Fibroblast of lung (primary cell): Measurements from ENCODE around the gene TLNRD1. TPM values are rescaled to one million over a fixed set of nuclear protein-coding genes. Genes with fewer than 3 reads are reported as not detected.

Experiments used
- DNase-seq, 2 donors: peaks; one replicate each; pipeline versions ENCODE4 v3.0.0 to v3.0.0-alpha.2; 2010; ENCODE audit warnings: low read depth in 2 of 2
- H2AFZ ChIP-seq: 2 replicates; pipeline ENCODE4 v1.5.1; 2012; ENCODE audit warnings: low read length, control low read depth, inconsistent platforms
- H3K27ac ChIP-seq: 2 replicates; pipeline ENCODE4 v1.5.1; 2011; ENCODE audit warnings: low read length, control low read depth; ENCODE audit not compliant: insufficient read depth
- H3K27me3 ChIP-seq: 2 replicates; pipeline ENCODE4 v1.5.1; 2011; ENCODE audit warnings: mild to moderate bottlenecking, low read length; ENCODE audit not compliant: control insufficient read depth, insufficient read depth
- H3K36me3 ChIP-seq: 2 replicates; pipeline ENCODE4 v1.5.1; 2011; ENCODE audit warnings: low read length; ENCODE audit not compliant: control insufficient read depth, insufficient read depth
- H3K4me1 ChIP-seq: 2 replicates; pipeline ENCODE4 v1.5.1; 2011; ENCODE audit warnings: low read length; ENCODE audit not compliant: control insufficient read depth, insufficient read depth; ENCODE audit errors: extremely low read depth
- H3K4me2 ChIP-seq: 2 replicates; pipeline ENCODE4 v1.5.1; 2011; ENCODE audit warnings: low read length, control low read depth; ENCODE audit not compliant: insufficient read depth; ENCODE audit errors: extremely low read depth
- H3K4me3 ChIP-seq, 4 experiments: fragments of 200-600 bp in 1 of 4; sonication (generic) in 1 of 4; replicated peaks in 1 of 4; 2 replicates each; pipeline ENCODE4 v1.5.1; 2011 to 2016; ENCODE audit warnings: low read length in 4 of 4, low read depth in 3 of 4, mild to moderate bottlenecking in 3 of 4, control low read depth in 2 of 4, inconsistent platforms in 1 of 4, mixed read lengths in 1 of 4; ENCODE audit not compliant: insufficient read depth in 1 of 4; ENCODE audit errors: control extremely low read depth in 1 of 4
- H3K79me2 ChIP-seq: 2 replicates; pipeline ENCODE4 v1.5.1; 2012; ENCODE audit warnings: mild to moderate bottlenecking, low read length, inconsistent platforms; ENCODE audit not compliant: control insufficient read depth, insufficient read depth
- H3K9ac ChIP-seq: 2 replicates; pipeline ENCODE4 v1.5.1; 2011; ENCODE audit warnings: mild to moderate bottlenecking, low read length, control low read depth; ENCODE audit not compliant: insufficient read depth
- H3K9me3 ChIP-seq: 2 replicates; pipeline ENCODE4 v1.5.1; 2012; ENCODE audit warnings: low read depth, low read length; ENCODE audit not compliant: control insufficient read depth, insufficient read depth
- H4K20me1 ChIP-seq: 2 replicates; pipeline ENCODE4 v1.5.1; 2011; ENCODE audit warnings: low read length; ENCODE audit not compliant: control insufficient read depth, insufficient read depth; ENCODE audit errors: extremely low read depth
- EZH2 ChIP-seq: IDR thresholded peaks from 2 replicates; pipeline ENCODE4 v1.5.1; 2012; ENCODE audit warnings: low read length, control low read depth, mild to moderate bottlenecking; ENCODE audit errors: missing control alignments
- polyA plus RNA-seq, 2 donors: library from polyadenylated mRNA; depleted of rRNA in 1 of 2; stranded (reverse) in 1 of 2; unstranded in 1 of 2; fragments of >200 nt; gene quantifications; 2 replicates each; pipeline ENCODE4 v1.2.1, GENCODE V29; 2011 to 2012; ENCODE audit warnings: missing spikeins in 1 of 2
- total RNA-seq: library from RNA; depleted of rRNA; stranded (reverse); fragments of >200 nt; gene quantifications from 2 replicates; pipeline ENCODE4 v1.2.1, GENCODE V29; 2014
- TF ChIP-seq, protein P1 (sequence below), 2 donors: IDR thresholded peaks in 1 of 2; conservative IDR thresholded peaks in 1 of 2; 1 replicate in 1 of 2; 2 replicates in 1 of 2; pipeline ENCODE4 v1.5.1; 2011 to 2012; ENCODE audit warnings: low read length in 2 of 2, control low read depth in 1 of 2, inconsistent platforms in 1 of 2, low read depth in 1 of 2, mild to moderate bottlenecking in 1 of 2

TLNRD1 gene
- total and polyA plus RNA-seq, 2 donors (not counting 1 experiment from before 2014, with no cell fraction given), result 3.3 to 4.3 TPM

DNA sequence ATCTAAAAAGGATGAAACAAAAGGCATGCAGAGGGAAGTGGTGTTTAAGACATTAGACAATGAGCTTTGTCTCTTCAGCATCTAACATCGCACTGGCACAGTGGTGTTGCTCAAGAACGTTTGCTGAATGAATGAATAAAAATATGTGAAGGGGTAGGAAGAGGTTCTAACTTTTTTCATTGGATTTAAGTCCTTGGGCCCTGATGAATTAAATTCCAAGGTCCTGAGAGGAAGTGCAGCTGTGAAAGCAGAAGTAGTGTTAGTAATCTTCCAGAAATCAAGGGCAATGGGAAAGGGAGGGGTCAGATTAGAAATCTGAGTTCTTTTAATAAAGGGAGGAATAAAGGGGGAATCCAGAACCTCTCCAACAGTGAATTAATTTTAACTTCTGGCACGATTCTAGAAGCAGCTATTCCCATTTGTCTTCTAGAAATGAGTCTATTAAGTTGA, 29.6 kb downstream of the TLNRD1 start:
- Histone ChIP-seq H3K4me2 (no peak overlapping the region), H3K36me3 (no peaks in the 10 kb centered on the region), H3K9ac (no peak overlapping the region), H2AFZ (no peak overlapping the region), H3K27ac (no peak overlapping the region), H3K79me2 (no peaks in the 10 kb centered on the region), H3K4me1 (no peaks in the 10 kb centered on the region), H3K27me3 (no peaks in the 10 kb centered on the region), H4K20me1 (no peaks in the 10 kb centered on the region), H3K4me3 (no peak overlapping the region), H3K9me3 (no peaks in the 10 kb centered on the region)
- TF ChIP-seq, protein P1, sequence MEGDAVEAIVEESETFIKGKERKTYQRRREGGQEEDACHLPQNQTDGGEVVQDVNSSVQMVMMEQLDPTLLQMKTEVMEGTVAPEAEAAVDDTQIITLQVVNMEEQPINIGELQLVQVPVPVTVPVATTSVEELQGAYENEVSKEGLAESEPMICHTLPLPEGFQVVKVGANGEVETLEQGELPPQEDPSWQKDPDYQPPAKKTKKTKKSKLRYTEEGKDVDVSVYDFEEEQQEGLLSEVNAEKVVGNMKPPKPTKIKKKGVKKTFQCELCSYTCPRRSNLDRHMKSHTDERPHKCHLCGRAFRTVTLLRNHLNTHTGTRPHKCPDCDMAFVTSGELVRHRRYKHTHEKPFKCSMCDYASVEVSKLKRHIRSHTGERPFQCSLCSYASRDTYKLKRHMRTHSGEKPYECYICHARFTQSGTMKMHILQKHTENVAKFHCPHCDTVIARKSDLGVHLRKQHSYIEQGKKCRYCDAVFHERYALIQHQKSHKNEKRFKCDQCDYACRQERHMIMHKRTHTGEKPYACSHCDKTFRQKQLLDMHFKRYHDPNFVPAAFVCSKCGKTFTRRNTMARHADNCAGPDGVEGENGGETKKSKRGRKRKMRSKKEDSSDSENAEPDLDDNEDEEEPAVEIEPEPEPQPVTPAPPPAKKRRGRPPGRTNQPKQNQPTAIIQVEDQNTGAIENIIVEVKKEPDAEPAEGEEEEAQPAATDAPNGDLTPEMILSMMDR (conservative IDR thresholded peaks at IDR 0.05 in 1 of 2, IDR thresholded peaks at IDR 0.05 in 1 of 2; ENCODE audit: low read depth in 1 of 2, low read length in 2 of 2), result no peak
- no peak for TF ChIP-seq EZH2
- no peak for DNase-seq

DNA sequence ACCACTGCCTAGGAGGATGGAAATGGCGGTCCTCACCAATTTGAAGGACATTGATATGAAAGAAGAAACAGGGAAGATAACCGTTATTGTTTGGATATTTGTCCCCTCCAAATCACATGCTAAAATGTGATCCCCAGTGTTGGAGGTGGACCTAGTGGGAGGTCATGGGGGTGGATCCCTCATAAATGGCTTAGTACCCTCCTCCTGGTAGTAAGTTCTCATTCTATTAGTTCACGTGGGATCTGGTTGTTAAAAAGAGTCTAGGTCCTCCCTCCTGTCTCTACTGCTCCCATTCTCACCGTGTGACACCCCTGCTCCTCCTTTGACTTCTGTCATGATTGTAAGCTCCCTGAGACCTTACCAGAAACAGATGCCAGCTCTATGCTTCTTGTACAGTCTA, 30.5 kb downstream of the TLNRD1 start:
- TF ChIP-seq EZH2, result no peak
- TF ChIP-seq, protein P1 (conservative IDR thresholded peaks at IDR 0.05 in 1 of 2, IDR thresholded peaks at IDR 0.05 in 1 of 2; ENCODE audit: low read depth in 1 of 2, low read length in 2 of 2), result no peak
- Histone ChIP-seq H3K9ac (no peak overlapping the region), H4K20me1 (no peaks in the 10 kb centered on the region), H3K4me1 (no peaks in the 10 kb centered on the region), H2AFZ (no peak overlapping the region), H3K9me3 (no peaks in the 10 kb centered on the region), H3K4me2 (no peak overlapping the region), H3K36me3 (no peaks in the 10 kb centered on the region), H3K27me3 (no peaks in the 10 kb centered on the region), H3K27ac (no peak overlapping the region), H3K4me3 (no peak overlapping the region), H3K79me2 (no peaks in the 10 kb centered on the region)
- DNase-seq, result no peak

DNA sequence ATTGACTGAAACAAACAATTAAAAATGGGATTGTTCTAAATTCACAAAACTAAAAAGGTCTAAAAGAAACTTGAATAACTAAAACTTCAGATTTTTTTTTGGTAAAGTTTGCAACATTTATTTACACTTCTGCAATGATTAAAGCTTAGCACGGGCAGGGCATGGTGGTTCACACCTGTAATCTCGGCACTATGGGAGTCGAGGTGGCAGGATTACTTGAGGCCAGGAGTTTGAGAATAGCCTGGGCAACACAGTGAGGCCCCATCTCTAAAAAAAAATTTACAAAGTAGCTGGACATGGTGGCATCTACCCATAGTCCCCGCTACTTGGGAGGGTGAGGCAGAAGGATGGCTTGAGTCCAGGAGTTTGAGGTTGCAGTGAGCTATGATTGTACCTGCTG, 31.6 kb downstream of the TLNRD1 start:
- no peak for DNase-seq
- Histone ChIP-seq H4K20me1 (no peaks in the 10 kb centered on the region), H3K79me2 (no peaks in the 10 kb centered on the region), H3K9me3 (no peaks in the 10 kb centered on the region), H3K4me3 (no peak overlapping the region), H3K9ac (no peak overlapping the region), H3K4me2 (no peak overlapping the region), H3K27me3 (no peaks in the 10 kb centered on the region), H2AFZ (no peak overlapping the region), H3K36me3 (no peaks in the 10 kb centered on the region), H3K4me1 (no peaks in the 10 kb centered on the region), H3K27ac (no peak overlapping the region)
- no peak for TF ChIP-seq EZH2
- TF ChIP-seq, protein P1 (conservative IDR thresholded peaks at IDR 0.05 in 1 of 2, IDR thresholded peaks at IDR 0.05 in 1 of 2; ENCODE audit: low read depth in 1 of 2, low read length in 2 of 2), result no peak
